ENCODE data around the gene COLEC11.

GRCh38 chr2:3638456-3638810 is 43.5 kb downstream of the COLEC11 start:
- TF ChIP-seq, protein P1, sequence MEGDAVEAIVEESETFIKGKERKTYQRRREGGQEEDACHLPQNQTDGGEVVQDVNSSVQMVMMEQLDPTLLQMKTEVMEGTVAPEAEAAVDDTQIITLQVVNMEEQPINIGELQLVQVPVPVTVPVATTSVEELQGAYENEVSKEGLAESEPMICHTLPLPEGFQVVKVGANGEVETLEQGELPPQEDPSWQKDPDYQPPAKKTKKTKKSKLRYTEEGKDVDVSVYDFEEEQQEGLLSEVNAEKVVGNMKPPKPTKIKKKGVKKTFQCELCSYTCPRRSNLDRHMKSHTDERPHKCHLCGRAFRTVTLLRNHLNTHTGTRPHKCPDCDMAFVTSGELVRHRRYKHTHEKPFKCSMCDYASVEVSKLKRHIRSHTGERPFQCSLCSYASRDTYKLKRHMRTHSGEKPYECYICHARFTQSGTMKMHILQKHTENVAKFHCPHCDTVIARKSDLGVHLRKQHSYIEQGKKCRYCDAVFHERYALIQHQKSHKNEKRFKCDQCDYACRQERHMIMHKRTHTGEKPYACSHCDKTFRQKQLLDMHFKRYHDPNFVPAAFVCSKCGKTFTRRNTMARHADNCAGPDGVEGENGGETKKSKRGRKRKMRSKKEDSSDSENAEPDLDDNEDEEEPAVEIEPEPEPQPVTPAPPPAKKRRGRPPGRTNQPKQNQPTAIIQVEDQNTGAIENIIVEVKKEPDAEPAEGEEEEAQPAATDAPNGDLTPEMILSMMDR (IDR thresholded peaks at IDR 0.05; ENCODE audit: insufficient read depth, low read length, poor library complexity, severe bottlenecking): no peak
- TF ChIP-seq EZH2phosphoT487 (conservative IDR thresholded peaks at IDR 0.05; ENCODE audit: low read length): no peak

Measured in SU-DHL-6 (cell line).